LNCAP (cell line): ENCODE results near the gene LRP8.

Source experiments
- TF ChIP-seq, protein P1 (sequence below): fragments of 450-650 bp; IDR thresholded peaks from 2 replicates; pipeline ENCODE4 v1.5.1; 2017; ENCODE audit warnings: mild to moderate bottlenecking

The LRP8 gene

DNA sequence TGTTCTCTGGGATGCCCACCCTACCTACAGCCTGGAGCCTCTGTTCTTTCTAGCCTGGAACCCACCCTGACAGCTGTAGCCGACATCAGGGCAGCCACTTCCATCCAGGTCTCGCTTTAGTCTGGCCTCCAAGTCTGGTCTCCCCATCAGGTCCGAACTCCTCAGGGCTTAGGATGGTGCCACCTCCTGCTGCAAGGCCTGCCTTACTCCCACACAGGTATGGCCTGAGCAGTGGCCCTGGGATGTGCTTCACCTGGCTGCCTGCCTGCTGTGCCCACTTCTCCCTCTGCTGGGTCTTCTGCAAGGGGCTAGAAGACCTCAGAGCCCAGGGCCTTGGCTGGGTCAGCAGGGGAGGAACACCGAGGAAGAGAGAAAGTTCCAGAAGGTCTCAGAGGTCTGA is 53.8 kb downstream of the LRP8 start:
- TF ChIP-seq, protein P1, sequence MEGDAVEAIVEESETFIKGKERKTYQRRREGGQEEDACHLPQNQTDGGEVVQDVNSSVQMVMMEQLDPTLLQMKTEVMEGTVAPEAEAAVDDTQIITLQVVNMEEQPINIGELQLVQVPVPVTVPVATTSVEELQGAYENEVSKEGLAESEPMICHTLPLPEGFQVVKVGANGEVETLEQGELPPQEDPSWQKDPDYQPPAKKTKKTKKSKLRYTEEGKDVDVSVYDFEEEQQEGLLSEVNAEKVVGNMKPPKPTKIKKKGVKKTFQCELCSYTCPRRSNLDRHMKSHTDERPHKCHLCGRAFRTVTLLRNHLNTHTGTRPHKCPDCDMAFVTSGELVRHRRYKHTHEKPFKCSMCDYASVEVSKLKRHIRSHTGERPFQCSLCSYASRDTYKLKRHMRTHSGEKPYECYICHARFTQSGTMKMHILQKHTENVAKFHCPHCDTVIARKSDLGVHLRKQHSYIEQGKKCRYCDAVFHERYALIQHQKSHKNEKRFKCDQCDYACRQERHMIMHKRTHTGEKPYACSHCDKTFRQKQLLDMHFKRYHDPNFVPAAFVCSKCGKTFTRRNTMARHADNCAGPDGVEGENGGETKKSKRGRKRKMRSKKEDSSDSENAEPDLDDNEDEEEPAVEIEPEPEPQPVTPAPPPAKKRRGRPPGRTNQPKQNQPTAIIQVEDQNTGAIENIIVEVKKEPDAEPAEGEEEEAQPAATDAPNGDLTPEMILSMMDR, result no peak

DNA sequence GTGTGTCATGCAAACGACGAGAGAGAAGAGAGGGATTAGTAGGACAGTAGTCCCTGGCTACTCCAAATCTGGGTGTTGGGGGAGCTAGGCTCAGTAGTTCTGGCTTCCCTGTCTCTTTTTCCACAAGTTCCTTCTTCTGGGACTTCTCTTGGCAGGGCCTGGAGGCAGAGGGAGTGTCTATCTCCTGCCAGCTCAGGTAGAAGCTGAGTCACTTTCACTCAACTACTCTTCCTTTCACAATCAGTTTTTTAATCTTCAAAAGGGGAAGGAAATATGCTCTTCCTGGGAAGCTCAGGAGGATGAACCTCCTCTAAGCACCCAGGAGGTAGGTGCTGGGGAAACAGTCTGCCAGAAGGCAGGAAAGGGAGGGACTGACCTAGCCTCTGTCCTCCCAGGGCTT is 54.3 kb downstream of the LRP8 start:
- TF ChIP-seq, protein P1, result no peak

DNA sequence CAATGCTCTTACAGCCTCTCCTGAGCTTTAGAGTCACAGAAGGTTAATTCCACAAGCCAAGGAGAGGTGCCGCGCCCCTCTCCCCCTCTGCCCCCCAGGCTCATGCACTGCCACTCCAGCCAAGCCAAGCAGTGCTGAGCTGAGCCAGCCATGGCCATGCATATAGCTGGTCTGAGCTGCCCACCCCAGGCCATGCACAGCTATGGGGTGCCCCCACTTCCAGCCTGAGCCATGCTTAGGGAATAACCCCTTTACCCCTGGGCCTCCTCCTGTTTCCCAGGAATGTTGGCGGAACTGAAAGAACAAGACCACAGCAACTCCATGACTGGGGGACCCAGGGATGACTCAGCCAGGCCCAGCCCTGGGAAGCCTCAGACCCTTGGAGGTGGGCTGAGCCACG is 55.5 kb downstream of the LRP8 start:
- TF ChIP-seq, protein P1, result no peak

- TF ChIP-seq, protein P1, result no peak
These were observed 56.3 kb downstream of the LRP8 start for GRCh38 chr1:53271446-53272090.

DNA sequence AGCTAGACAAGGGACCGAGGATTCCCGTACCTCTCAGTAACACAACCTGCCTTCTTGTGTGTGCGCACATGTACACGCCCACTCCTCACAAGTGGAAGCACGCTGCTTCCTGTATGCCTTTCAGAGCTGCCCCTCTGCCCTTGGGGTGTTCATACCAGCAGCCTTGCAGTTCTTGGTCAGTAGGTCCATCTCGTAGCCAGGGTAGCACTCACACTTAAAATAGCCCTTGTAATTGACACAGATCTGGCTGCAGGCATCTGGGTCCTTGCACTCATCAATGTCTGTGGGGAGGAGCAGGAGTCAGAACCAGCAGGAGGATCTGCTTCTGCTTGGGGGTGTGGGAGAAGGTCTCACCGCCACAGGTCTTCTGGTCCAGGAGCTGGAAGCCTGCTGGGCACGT is 57.0 kb downstream of the LRP8 start:
- TF ChIP-seq, protein P1, result no peak

- TF ChIP-seq, protein P1, result no peak
These were observed 57.8 kb downstream of the LRP8 start for GRCh38 chr1:53270107-53270506.

GRCh38 chr1:53267761-53268160 is 60.1 kb downstream of the LRP8 start:
- TF ChIP-seq, protein P1, result no peak

DNA sequence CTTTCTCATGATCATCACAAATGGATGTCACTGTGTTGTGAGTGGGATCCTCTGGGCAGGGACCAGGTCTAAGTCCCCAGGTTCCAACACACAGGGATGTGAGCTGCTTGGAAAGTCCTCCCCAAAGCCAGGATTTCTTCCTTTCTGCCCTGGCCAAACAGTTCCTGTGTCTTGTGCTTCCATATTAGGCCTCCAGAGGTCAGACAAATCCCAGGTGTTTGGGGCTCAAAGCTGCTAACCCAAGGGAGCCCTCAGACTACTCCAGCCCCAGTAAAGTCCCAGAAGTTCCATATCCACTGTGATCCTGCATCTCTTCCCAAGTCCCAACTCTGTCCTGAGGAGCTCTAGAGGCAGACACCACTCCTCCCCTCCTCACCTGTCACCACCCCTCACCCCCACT is 61.8 kb downstream of the LRP8 start:
- TF ChIP-seq, protein P1, result 0 out of 2 replicates have a peak, but pooled peaks have one; percentile 28
